NCI-H146 treated with DMSO at 0.1 percent for 48 hours (cell line): ENCODE results near the gene NRN1L.
"Not testable (repeated sequence)": the region's sequence is repeated elsewhere in the genome, so short reads cannot be mapped to it uniquely, and the experiment has no call there.

Source experiments
- DNase-seq: peaks from one replicate; lab custom pipeline; 2025; ENCODE audit not compliant: unreplicated experiment; lab: John Stamatoyannopoulos, UW

Gene NRN1L

DNA sequence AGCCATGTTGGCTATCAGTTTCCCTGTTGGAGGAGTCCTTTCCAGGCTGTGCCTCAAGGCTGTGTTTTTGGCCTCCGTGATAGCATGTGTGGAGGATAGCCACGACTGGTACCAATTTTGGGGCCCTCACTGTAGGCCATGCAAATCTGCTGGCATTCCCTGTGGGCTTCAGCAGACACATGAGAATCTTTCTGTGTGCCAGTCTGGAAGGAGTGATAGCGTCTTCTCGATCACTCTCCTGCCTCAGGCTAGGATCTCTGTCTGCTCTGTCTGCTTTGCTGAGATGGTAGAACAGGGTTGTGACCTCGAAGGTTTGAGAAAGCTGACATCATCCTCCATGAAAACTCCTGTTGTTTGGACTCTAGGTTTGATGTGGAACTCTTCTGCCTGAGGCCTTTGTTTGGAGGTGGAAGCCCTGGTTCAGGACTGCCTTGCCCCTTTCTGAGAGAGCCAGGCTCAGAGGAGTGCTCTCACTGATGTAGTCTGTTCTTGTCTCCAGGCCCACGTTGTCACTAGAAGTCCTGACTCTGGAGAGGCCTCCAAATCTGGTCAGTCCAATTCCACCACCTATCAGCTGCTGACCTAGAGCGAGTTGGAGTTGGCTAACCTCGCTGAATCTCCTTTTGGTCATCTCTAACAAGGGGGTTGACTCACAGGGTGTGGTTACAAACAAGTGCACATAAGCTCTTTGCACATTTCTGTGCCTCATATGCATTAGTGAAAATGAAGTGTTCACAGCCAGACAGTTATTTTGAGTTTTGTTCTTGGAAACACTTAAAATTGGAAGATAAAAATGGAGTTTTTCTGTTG is 23.9 kb upstream of the NRN1L start:
- DNase-seq: no peak

DNA sequence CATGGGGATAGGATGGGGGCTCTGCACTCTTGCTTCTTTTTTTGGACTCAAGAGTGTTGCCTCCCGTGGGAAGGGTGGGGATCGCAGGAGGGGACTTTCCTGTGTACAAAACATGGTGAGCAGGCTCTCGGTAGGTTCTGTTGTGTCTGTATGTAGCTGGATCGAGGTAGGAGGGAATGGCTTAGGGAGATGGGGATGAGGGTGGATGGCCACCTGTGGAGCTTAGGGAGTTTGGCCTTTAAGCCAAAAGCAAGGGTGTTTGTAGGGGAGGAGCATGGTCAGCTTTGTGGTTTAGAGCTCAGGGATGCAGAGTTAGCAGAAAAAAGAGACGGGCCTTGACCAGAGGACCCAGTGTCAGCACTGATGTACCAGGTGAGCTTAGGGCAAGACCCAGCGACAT is 22.8 kb upstream of the NRN1L start:
- no peak for DNase-seq

DNA sequence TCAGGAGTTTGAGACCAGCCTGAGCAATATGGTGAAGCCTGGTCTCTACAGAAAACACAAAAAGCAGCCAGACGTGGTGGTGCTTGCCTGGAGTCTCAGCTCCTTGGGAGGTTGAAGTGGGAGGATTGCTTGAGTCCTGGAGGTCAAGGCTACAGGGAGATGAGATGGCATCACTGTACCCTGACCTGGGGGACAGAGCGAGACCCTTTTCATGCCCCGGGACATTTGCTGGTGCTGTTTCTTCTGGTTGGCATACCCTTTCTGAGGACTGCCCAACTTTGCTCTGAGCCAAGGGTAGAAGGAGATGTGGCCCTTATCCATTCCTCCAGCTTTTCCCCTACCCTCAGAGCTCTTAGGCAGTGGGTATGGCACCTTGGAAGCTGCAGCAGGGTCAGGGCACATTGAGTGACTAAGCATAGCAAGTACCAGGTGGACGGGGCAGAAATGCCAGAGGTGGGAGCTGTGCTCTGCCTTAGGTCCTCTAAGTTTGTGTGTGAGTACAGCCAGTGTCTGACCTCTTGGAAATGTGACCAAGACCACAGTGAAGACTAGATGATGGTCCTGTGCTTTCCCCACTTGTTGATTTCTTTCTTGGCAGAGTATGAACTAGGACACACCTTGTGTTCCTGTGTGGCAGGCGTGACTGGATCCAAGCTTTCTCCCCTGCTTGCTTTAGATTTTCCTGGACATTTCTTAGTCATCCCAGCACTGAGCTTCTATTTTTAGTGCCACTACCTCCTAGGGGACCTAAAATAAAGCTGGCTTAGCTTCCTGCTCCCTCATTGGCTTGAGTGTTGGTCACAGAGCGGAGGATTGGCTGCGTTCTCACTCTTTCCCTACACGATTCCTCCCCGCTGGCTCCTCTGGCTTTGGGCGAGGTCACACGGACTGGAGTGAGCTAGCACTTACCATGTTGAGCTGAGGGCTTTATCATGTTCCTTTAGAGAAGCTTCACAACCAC is 21.8 kb upstream of the NRN1L start:
- no peak for DNase-seq

DNA sequence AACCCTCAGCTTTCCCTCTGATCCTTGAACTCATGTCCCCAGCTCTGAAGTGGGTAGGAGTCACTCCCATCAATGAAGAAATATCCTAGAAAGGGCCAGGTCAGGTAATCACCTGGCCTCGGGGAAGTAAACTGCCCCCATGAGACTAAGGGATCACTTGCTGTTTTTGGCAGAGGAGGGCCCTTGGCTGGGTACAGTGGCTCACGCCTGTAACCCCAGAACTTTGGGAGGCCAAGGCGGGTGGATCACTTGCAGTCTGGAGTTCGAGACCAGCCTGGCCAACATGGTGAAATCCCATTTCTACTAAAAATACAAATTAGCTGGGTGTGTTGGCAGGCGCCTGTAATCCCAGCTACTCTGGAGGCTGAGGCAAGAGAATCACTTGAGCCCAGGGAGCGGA is 20.6 kb upstream of the NRN1L start:
- not testable (repeated sequence) for DNase-seq

DNA sequence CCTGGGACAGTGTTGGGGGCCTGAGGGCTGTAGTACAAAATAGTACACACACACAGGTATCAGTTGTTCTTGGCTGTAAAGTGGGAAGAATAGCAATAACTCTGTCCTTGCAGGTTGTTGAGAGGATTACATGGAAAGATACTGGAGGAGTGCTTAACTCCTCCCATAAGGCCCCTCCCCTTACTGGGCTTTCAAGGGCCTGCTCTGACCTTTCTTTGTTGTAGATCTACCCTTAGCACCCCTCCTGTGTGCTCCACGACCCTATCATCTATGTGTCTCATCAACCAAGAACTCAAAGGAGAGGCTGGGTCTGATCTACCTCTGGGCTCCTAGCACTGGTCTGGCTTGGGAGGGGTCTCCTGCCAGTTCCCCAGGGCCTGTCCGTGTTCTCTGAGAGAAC is 20.1 kb upstream of the NRN1L start:
- DNase-seq: no peak

DNA sequence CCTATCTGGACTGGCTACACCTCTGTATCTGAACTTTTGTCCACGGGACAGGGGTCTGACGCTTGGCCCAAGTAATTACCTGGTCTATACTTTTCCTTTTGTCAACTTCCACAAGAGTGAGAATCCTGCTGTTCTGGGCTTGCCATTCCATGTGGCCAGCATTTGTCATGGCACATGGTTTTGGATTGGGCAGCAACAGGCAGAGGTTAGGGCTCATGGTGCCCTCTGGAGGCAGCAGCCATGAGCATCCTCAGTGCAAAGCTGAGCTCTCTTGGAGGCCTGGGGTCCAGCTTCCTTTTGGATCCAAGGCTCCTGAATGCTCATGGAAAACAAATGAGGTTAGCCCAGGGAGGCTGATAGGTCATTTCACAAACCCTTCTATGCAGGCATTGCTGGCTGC is 19.4 kb upstream of the NRN1L start:
- no peak for DNase-seq

DNA sequence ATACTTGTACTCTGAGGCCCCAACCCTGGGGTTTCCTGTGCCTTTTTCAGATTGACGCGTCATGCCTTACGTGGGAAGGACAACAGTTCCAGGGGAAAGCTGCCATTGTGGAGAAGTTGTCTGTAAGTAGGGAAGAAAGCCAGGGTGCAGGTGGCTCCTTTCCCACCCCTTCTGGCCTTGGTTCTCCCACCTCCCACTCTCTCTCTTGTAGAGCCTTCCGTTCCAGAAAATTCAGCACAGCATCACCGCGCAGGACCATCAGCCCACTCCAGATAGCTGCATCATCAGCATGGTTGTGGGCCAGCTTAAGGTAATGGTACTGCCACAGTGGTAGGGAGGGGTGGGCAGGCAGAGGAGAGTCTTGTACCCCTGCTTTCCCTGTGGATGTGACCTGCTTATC is 16.4 kb upstream of the NRN1L start:
- no peak for DNase-seq

DNA sequence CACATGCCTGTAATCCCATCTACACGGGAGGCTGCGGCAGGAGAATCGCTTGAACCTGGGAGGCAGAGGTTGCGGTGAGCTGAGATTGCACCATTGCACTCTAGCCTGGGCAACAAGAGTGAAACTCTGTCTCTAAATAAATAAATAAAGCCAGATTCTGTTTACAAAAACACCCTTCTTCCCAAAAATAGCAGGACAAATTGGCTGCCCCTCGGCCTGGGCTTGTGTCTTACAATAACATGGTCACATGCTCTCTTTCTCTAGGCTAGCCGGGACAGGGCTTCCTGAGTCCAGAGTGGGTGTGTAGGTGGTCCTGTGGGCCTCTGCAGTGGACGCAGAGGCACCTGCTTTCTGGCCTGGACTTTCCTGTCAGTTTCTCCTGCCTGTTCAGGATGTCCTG is 15.0 kb upstream of the NRN1L start:
- DNase-seq: no peak

DNA sequence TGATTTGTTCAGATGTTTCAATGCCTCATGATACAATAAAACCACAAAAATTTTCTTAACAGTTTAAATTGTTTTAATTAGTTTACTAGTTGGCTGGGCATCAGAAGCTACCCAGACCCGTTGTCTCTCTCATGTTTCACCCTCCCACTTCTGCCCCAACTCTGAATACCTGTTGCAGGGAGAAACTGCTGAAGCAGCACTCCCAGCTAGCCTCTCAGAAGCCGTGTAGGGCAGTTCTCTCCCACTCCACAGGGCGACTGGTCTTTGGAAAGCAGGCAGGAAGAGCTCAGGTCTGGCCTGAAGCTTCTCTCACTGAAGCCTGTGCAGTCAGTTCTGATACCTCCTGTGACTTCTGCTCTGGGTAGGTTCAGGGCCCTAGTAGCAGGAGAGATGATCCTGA is 13.4 kb upstream of the NRN1L start:
- DNase-seq: no peak

DNA sequence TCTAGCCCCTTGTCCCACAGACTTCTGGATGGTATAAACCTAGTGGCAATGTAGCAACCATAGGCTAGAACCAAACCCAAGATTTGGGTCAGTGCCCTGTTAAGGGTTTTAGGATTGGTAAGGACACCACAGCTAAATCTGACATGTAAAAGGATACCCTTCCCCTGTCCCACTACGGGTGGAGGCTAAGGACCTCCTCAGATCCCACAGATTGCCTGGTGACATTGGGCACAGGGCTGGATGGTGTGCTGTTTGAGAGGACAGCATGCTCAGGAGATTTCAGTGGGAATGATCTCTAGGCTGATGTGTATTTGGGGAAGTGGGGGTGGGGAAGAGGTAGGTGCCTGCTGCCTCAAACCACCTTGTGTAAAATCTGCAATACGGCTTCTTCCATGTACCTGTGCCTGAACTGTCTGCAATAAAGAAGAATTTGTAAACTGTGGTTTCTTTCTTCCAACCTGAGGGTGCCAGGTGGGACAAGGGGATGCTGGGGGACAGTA is 12.5 kb upstream of the NRN1L start:
- no peak for DNase-seq

DNA sequence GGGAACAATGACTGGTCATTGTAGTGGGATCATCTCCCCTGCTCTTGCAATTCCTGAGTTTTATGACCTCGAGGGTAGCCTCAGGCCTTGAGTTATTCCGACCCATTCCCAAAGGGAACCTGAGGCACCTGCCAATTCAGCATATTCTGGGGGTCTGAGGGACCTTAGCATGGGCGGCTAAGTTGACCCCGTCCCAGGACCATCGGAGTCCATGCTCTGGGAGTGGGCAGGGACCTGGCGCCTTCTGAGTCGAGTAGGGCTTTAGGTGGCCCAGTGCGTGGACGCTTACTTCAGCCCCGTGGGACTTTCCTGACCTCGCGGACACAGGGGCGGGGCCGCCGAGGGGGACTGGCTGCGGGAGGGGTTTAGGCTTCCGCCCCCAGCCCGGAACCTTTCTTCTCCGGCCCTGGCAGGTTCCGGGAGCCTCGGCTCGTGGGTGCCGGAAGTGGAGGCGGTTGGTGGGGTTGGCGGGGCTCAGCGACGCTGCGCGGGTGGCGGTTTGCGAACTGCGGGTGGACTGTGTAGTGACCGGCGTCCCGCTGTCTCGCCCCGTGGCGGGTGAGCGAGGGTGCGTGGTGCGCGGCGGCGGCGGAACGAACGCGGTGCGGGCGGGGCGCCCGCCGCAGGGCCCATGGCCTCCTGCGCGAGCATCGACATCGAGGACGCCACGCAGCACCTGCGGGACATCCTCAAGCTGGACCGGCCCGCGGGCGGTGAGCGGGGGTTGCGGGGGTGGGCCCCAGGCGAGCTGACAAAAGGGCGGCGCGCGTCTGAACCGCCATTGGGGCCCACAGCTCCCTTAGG is 11.9 kb upstream of the NRN1L start, which contains the start of gene EDC4:
EDC4 (plus strand) TSS at position 422 of the 804 bp plus-strand sequence; CDS start at position 632, 210 bp downstream.
- DNase-seq: no peak

DNA sequence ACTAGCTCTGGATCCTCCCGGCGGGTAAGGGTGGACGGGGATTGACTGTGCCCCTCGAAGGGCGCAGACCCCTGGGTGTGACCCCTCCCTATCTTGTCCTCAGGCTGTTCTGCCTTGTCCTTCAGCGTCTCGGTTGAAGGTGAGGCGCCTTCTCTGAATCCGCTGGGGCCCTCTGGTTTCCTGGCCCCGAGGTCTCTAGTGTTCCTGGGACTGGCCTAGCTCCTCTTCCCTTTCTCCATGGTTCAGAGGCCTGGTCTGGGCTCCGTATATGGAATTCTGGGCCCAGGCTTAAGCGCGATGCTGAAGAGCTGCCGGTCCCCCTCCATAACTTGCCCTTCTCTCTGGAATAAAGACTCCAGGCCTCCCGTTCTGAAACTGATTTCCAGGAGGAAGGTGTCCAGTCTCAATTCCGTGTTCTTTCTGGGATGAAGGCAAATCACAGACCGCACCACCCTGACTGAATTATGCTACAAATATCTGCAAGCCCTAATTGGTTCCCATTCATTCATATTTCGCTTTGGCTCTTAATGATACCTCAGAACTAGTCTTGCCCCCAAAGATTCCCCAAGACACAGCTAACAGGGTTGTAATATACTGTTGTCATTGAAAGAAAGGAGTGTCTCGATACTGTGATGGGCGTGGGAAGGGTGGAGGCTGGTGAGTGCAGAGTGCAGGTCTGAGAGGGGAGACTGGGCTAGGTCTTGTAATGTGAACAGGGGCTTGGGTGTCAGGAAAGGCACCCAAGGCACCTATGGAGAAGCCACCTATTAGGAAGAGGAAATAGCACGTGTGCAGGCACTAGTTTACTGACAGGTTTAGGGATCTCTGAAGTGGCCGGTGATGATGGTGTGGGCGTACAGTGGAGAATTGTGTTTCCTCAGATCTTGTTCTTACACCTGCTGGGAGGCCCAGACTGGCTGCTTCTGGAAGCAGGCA is 11.0 kb upstream of the NRN1L start:
- no peak for DNase-seq

DNA sequence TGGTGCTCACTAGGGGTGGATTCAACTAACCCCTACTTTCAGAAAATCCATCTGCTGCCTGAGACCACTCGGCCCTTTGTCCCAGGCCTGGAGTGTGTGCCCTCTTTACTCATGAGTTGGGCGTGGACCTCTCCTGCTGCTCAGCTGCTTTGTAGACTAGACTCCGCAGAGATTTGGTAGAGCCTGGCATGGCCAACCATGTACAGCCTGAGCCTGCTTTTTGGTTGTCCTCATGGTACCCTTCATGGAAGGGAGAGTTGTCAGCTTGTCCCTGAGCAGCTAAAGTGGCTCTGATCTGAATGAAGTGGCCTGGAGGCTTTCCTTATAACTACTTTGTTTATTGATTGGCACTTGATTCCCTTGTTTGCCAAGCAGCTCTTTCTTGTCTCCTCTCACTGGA is 10.3 kb upstream of the NRN1L start:
- DNase-seq: no peak

DNA sequence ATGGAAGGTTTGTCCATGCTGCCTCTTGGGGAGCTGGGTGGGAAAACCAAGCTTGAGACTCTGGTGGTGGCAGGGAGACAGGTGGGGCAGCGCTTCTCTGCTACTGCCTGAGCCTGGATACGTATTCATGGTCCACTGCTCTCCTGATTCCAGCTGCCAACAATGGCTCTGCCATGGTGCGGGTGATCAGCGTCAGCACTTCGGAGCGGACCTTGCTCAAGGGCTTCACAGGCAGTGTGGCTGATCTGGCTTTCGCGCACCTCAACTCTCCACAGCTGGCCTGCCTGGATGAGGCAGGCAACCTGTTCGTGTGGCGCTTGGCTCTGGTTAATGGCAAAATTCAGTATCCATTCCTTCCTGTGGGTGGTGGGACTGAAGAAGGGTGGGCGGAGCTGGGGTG is 7.6 kb upstream of the NRN1L start:
- DNase-seq: no peak

DNA sequence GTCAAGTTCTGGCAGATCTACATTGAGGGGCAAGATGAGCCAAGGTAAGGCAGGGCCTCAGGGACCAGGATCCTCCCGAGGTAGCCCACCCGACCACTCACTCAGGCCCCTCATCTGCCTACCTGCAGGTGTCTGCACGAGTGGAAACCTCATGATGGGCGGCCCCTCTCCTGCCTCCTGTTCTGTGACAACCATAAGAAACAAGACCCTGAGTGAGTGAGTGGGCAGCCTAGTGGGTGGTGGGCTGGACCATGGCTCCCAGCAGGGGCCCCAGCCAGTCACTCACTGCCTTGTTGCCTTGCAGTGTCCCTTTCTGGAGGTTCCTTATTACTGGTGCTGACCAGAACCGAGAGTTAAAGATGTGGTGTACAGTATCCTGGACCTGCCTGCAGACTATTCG is 6.5 kb upstream of the NRN1L start:
- DNase-seq: no peak

DNA sequence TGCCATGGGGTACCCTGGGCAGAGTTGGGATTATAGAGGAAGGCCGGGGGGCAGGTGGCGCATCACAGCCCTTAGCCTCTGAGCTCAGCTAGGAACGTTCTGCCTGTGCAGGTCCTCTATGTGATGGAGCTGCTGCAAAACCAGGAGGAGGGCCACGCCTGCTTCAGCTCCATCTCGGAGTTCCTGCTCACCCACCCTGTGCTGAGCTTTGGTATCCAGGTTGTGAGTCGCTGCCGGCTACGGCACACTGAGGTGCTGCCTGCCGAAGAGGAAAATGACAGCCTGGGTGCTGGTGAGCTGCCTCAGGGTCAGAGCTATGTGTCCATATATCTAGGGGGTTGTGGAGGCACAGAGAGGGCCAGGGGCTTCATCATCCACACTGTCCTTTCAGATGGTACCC is 5.8 kb upstream of the NRN1L start:
- no peak for DNase-seq

DNA sequence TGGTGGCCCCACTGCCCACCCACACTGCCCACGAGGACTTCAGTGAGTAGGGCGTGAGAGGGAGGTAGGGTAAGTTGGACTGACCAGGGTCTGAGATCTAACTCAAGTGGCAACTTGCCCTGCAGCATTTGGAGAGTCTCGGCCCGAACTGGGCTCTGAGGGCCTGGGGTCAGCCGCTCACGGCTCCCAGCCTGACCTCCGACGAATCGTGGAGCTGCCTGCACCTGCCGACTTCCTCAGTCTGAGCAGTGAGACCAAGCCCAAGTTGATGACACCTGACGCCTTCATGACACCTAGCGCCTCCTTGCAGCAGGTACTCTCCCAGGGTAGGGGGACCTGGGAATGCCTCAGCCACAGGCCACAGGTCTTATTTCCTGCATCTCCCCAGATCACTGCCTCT is 5.2 kb upstream of the NRN1L start:
- DNase-seq: no peak

DNA sequence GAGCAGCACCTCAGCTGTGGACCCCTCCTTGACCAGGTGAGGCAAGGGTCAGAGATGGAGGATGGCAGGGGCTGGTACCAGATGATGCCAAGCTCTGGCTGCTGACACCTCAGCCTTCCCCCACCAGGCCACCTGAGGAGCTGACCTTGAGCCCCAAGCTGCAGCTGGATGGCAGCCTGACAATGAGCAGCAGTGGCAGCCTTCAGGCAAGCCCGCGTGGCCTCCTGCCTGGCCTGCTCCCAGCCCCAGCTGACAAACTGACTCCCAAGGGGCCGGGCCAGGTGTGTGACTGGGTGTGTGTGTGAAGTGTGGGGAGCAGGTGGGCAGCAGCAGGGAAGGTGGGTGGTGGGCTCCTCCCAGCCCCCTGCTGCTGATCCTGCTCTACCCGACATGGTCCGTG is 4.7 kb upstream of the NRN1L start:
- DNase-seq: no peak

DNA sequence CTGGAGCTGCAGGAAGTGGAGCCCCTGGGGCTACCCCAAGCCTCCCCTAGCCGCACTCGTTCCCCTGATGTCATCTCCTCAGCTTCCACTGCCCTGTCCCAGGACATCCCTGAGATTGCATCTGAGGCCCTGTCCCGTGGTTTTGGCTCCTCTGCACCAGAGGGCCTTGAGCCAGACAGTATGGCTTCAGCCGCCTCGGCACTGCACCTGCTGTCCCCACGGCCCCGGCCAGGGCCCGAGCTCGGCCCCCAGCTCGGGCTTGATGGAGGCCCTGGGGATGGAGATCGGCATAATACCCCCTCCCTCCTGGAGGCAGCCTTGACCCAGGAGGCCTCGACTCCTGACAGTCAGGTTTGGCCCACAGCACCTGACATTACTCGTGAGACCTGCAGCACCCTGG is 4.1 kb upstream of the NRN1L start:
- DNase-seq: no peak

DNA sequence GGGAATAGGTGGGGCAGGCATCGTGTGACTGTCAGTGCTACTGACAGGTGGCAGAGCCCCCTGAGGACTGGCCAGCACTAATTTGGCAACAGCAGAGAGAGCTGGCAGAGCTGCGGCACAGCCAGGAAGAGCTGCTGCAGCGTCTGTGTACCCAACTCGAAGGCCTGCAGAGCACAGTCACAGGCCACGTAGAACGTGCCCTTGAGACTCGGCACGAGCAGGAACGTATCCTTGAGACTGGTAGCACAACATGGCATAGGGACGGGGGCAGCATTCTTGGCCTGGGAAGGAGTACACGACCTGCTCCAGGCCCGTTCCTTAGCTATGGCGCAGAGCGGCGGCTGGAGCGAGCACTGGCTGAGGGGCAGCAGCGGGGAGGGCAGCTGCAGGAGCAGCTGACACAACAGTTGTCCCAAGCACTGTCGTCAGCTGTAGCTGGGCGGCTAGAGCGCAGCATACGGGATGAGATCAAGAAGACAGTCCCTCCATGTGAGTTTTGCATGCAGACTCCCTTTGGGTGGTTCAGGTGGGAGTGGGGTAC is 3.0 kb upstream of the NRN1L start:
- DNase-seq: no peak
